Measurements from ENCODE around the gene XPA. TPM values are rescaled to one million over a fixed set of nuclear protein-coding genes. Genes with fewer than 3 reads are reported as not detected.
"Not testable (repeated sequence)": the region's sequence is repeated elsewhere in the genome, so short reads cannot be mapped to it uniquely, and the experiment has no call there.

Gene XPA
- total RNA-seq, 1 donor from 2014 or later: 12.3 TPM

- Mint-ChIP-seq H3K4me1 (ENCODE audit: low read depth, unreplicated experiment) (no peaks in the 10 kb centered on the region), H3K36me3 (ENCODE audit: unreplicated experiment) (no peaks in the 10 kb centered on the region), H3K4me3 (ENCODE audit: unreplicated experiment) (no peak overlapping the region), H3K9me3 (ENCODE audit: unreplicated experiment) (peaks cover 2% of the 10 kb centered on the region), H3K27me3 (ENCODE audit: unreplicated experiment) (peaks cover 7% of the 10 kb centered on the region), H3K27ac (ENCODE audit: unreplicated experiment) (no peak overlapping the region)
- TF ChIP-seq CTCF (IDR thresholded peaks at IDR 0.05; ENCODE audit: partially characterized antibody, unreplicated experiment): no peak
- DNase-seq: no peak
Measured at GRCh38 chr9:97703437-97704344, 6.6 kb upstream of the XPA start.

- H3K36me3 Mint-ChIP-seq (ENCODE audit: unreplicated experiment); H3K27me3 Mint-ChIP-seq (ENCODE audit: unreplicated experiment); H3K27ac Mint-ChIP-seq (ENCODE audit: unreplicated experiment); H3K4me3 Mint-ChIP-seq (ENCODE audit: unreplicated experiment); DNase-seq; H3K9me3 Mint-ChIP-seq (ENCODE audit: unreplicated experiment): not testable (repeated sequence)
- peaks cover 12% of the 10 kb centered on the region for H3K4me1 Mint-ChIP-seq (ENCODE audit: low read depth, unreplicated experiment)
Measured at GRCh38 chr9:97699824-97700223, 2.7 kb upstream of the XPA start.

- H3K4me1 Mint-ChIP-seq (ENCODE audit: low read depth, unreplicated experiment): peaks cover 12% of the 10 kb centered on the region
- H3K9me3 Mint-ChIP-seq (ENCODE audit: unreplicated experiment); H3K36me3 Mint-ChIP-seq (ENCODE audit: unreplicated experiment); DNase-seq; H3K27ac Mint-ChIP-seq (ENCODE audit: unreplicated experiment); H3K4me3 Mint-ChIP-seq (ENCODE audit: unreplicated experiment); H3K27me3 Mint-ChIP-seq (ENCODE audit: unreplicated experiment): not testable (repeated sequence)
Measured at GRCh38 chr9:97699281-97699680, 2.1 kb upstream of the XPA start.

DNA sequence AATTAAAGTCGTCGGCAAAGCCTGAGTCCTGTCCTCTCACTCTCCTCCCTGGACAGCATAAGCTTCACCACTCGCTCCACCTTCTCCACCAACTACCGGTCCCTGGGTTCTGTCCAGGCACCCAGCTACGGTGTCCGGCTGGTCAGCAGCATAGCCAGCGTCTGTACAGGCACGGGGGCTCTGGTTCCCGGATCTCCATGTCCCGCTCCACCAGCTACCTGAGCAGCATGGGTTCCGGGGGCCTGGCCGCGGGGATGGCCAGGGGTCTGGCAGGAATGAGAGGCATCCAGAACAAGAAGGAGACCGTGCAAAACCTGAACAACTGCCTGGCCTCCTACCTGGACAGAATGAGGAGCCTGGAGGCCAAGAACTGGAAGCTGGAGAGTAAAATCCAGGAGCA lies 1.7 kb upstream of the XPA start:
- H3K9me3 Mint-ChIP-seq (ENCODE audit: unreplicated experiment): peaks cover 6% of the 10 kb centered on the region
- TF ChIP-seq CTCF (IDR thresholded peaks at IDR 0.05; ENCODE audit: partially characterized antibody, unreplicated experiment): no peak
- H3K4me3 Mint-ChIP-seq (ENCODE audit: unreplicated experiment): no peak overlapping the region
- H3K27ac Mint-ChIP-seq (ENCODE audit: unreplicated experiment): no peak overlapping the region
- peaks cover 6% of the 10 kb centered on the region for H3K27me3 Mint-ChIP-seq (ENCODE audit: unreplicated experiment)
- no peaks in the 10 kb centered on the region for H3K36me3 Mint-ChIP-seq (ENCODE audit: unreplicated experiment)
- DNase-seq: no peak
- H3K4me1 Mint-ChIP-seq (ENCODE audit: low read depth, unreplicated experiment): peaks cover 12% of the 10 kb centered on the region

GRCh38 chr9:97697837-97698236 lies 697 bp upstream of the XPA start:
- DNase-seq: no peak
- Mint-ChIP-seq H3K4me1 (ENCODE audit: low read depth, unreplicated experiment) (peaks cover 12% of the 10 kb centered on the region), H3K9me3 (ENCODE audit: unreplicated experiment) (peaks cover 6% of the 10 kb centered on the region), H3K4me3 (ENCODE audit: unreplicated experiment) (peak overlapping the region; percentile 82), H3K27me3 (ENCODE audit: unreplicated experiment) (peaks cover 6% of the 10 kb centered on the region), H3K36me3 (ENCODE audit: unreplicated experiment) (no peaks in the 10 kb centered on the region), H3K27ac (ENCODE audit: unreplicated experiment) (peak overlapping the region; percentile 26)
- no peak for TF ChIP-seq CTCF (IDR thresholded peaks at IDR 0.05; ENCODE audit: partially characterized antibody, unreplicated experiment)

Measured in glutamatergic neuron (in vitro differentiated cells).